ENCODE measurements around the gene CENPK. TPM values are rescaled to one million over a fixed set of nuclear protein-coding genes. Genes with fewer than 3 reads are reported as not detected.

The CENPK gene
- total and polyA plus RNA-seq, 9 of the 15 experiments (the other 6 are each of a cell fraction or from before 2014, with no cell fraction given) = 30.8 to 134 (median 69.0) TPM

GRCh38 chr5:65562731-65563701 is at the start of gene CENPK, which contains the start of gene PPWD1 (continued):
- TF ChIP-seq ZBTB17 (CRISPR knock-in tag; IDR thresholded peaks at IDR 0.05) (0 out of 2 replicates have a peak, but pooled peaks have one; percentile 31), POLR2G (IDR thresholded peaks at IDR 0.05; ENCODE audit: low read depth, low read length) (peak; percentile 95), EWSR1 (IDR thresholded peaks at IDR 0.05; ENCODE audit: borderline replicate concordance, low read depth, partially characterized antibody) (no peak), ZNF707 (CRISPR knock-in tag; conservative IDR thresholded peaks at IDR 0.05) (no peak), HDGF (IDR thresholded peaks at IDR 0.05) (no peak), E2F6 (IDR thresholded peaks at IDR 0.05; ENCODE audit: borderline replicate concordance in 1 of 2, extremely low read depth in 1 of 2, insufficient read depth in 1 of 2, insufficient read length in 1 of 2, low read depth in 1 of 2, low read length in 1 of 2, poor library complexity in 1 of 2, severe bottlenecking in 1 of 2) (peak; percentile 95 to 97), CEBPZ (IDR thresholded peaks at IDR 0.05; ENCODE audit: borderline replicate concordance, low read depth, low read length) (no peak), ATF2 (CRISPR knock-in tag; IDR thresholded peaks at IDR 0.05) (no peak), ERF (CRISPR knock-in tag; IDR thresholded peaks at IDR 0.05) (no peak), ZNF24 (IDR thresholded peaks at IDR 0.05) (0 out of 2 replicates have a peak, but pooled peaks have one; percentile 43), MBD1 (CRISPR knock-in tag; IDR thresholded peaks at IDR 0.05) (no peak), HES1 (IDR thresholded peaks at IDR 0.05; ENCODE audit: low read depth) (0 out of 2 replicates have a peak, but pooled peaks have one; percentile 40), CBFA2T3 (IDR thresholded peaks at IDR 0.05) (no peak), MITF (IDR thresholded peaks at IDR 0.05) (no peak), NRF1 (conservative IDR thresholded peaks at IDR 0.05 in 1 of 2, IDR thresholded peaks at IDR 0.05 in 1 of 2) (peak; percentile 93 to 94), CCAR2 (IDR thresholded peaks at IDR 0.05; ENCODE audit: low read depth, low read length) (no peak)

Measured in K562 (cell line).